Spinal cord (tissue), 10 donors: ENCODE data around the gene PIBF1. TPM values are rescaled to one million over a fixed set of nuclear protein-coding genes. Genes with fewer than 3 reads are reported as not detected.
"Not testable (repeated sequence)": the region's sequence is repeated elsewhere in the genome, so short reads cannot be mapped to it uniquely, and the experiment has no call there.

Source experiments
- DNase-seq, 6 donors: peaks; one replicate each; pipeline versions ENCODE4 v3.0.0 to v3.0.0-alpha.2; 2013 to 2015; ENCODE audit warnings: low spot score in 6 of 6, low read depth in 4 of 6
- H3K27ac ChIP-seq: one replicate; pipeline ENCODE4 v1.5.1; 2013; ENCODE audit warnings: low read depth, low read length, control low read depth
- H3K27me3 ChIP-seq: one replicate; pipeline ENCODE4 v1.6.1; 2013; ENCODE audit warnings: low read length; ENCODE audit not compliant: control insufficient read depth, insufficient read depth
- H3K36me3 ChIP-seq: one replicate; pipeline ENCODE4 v1.6.1; 2013; ENCODE audit warnings: low read length; ENCODE audit not compliant: control insufficient read depth, insufficient read depth
- H3K4me1 ChIP-seq: one replicate; pipeline ENCODE4 v1.6.1; 2013; ENCODE audit warnings: low read length; ENCODE audit not compliant: control insufficient read depth, insufficient read depth
- H3K4me3 ChIP-seq: one replicate; pipeline ENCODE4 v1.5.1; 2013; ENCODE audit warnings: low read depth, low read length, control low read depth
- H3K9me3 ChIP-seq: one replicate; pipeline ENCODE4 v1.6.1; 2013; ENCODE audit warnings: low read length; ENCODE audit not compliant: control insufficient read depth, insufficient read depth
- WGBS: methylation state at CpG from one replicate; pipeline ENCODE4 v1.1.5; 2013; ENCODE audit warnings: missing lambda C conversion rate; ENCODE audit not compliant: insufficient coverage; 5-methylcytosine and 5-hydroxymethylcytosine counted together
- polyA plus RNA-seq, 2 donors: library from polyadenylated mRNA; unstranded; fragments of 120-200 nt; gene quantifications; one replicate each; pipeline ENCODE4 v1.2.1, GENCODE V29; 2013; ENCODE audit not compliant: insufficient read length in 2 of 2
- total RNA-seq, 2 donors: library from RNA; depleted of rRNA in 1 of 2; stranded (reverse); fragments of 120-200 nt in 1 of 2; fragments of >200 nt in 1 of 2; gene quantifications; one replicate each; pipeline versions ENCODE4 v1.2.3 to v1.2.4, GENCODE V29; 2013 to 2014
- donor health status: healthy.

Gene PIBF1
- total and polyA plus RNA-seq, 4 donors: 19.9 to 32.5 (median 26.4) TPM

DNA sequence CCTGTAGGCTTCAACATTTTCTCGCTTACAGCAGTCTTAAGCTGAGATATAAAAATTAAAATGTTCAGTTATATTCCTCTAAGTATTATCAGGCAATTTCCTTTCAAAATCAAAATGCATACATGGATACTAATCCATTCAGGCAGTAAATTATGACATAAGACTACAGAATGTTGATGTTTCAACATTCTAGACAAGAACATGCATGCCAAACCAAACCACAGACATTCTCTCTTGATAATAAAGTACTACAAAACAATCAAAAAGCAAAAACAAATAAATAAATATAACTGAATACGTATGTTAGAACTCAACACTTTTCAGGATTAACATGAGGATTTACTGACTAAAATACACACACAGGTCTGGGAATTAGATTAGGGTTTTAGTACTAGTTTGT is 7.9 kb upstream of the PIBF1 start:
- H3K27ac ChIP-seq: no peak overlapping the region
- H3K4me1 ChIP-seq: peaks cover 1% of the 10 kb centered on the region
- no peak for DNase-seq
- no CpG with 5 or more reads among the region's 2 CpGs for WGBS
- H3K4me3 ChIP-seq: no peak overlapping the region
- peaks cover 12% of the 10 kb centered on the region for H3K36me3 ChIP-seq
- H3K9me3 ChIP-seq: no peaks in the 10 kb centered on the region
- no peaks in the 10 kb centered on the region for H3K27me3 ChIP-seq

GRCh38 chr13:72782717-72783116 is 784 bp downstream of the PIBF1 start:
- WGBS: no CpG with 5 or more reads among the region's 7 CpGs
- H3K27ac ChIP-seq: no peak overlapping the region
- H3K36me3 ChIP-seq: peaks cover 10% of the 10 kb centered on the region
- H3K9me3 ChIP-seq: no peaks in the 10 kb centered on the region
- DNase-seq: peak in 2 of 6 donors; percentile 5 to 20
- H3K27me3 ChIP-seq: no peaks in the 10 kb centered on the region
- H3K4me3 ChIP-seq: peak overlapping the region; percentile 99
- peaks cover 17% of the 10 kb centered on the region for H3K4me1 ChIP-seq

- DNase-seq, H3K9me3 ChIP-seq, H3K27me3 ChIP-seq, H3K4me3 ChIP-seq, H3K27ac ChIP-seq, H3K36me3 ChIP-seq: not testable (repeated sequence)
- 57% methylated on average over 1 of the region's 4 CpGs for WGBS
- H3K4me1 ChIP-seq: peaks cover 14% of the 10 kb centered on the region
Measured at GRCh38 chr13:72784679-72785078, 2.7 kb downstream of the PIBF1 start.

DNA sequence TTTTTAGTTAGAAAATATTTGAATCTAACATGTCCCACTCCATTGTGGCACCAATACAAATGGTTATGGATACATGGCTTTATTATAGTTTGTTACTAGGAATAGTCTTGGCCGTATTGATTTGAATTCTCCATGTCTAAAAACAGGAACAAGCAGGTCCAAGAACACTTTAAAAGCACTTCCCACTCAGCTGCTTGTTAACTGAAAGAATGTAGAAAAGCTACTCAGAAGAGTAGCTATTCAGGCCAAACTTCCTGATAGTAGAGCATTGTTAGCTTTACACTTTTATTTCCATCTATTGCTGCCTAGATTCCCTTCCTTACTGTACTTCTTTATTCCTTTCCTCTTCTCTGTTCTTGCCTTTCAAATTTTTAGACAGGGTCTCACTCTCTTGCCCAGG is 6.9 kb downstream of the PIBF1 start:
- no CpG with 5 or more reads among the region's 1 CpG for WGBS
- no peaks in the 10 kb centered on the region for H3K9me3 ChIP-seq
- no peaks in the 10 kb centered on the region for H3K27me3 ChIP-seq
- no peak overlapping the region for H3K4me3 ChIP-seq
- DNase-seq: no peak
- peaks cover 13% of the 10 kb centered on the region for H3K36me3 ChIP-seq
- H3K4me1 ChIP-seq: peaks cover 4% of the 10 kb centered on the region
- no peak overlapping the region for H3K27ac ChIP-seq

DNA sequence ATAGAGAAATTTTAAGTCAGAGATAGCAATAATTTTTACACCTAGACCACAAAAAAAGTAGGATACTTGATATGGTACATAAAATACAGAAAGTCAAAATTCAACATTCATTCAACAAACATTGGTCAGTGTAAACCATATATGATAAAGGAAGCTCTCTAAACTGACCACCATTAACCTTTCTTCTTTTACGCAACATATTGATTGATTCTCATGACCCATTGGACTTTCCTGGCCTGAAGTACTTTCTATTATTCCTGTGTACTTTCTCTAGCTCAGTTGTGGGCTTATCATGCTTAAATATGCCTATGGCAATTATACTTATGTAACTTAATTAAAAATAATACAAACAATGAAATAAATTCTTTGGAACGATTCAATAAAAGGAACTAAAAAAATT is 10.7 kb downstream of the PIBF1 start:
- DNase-seq: no peak
- no peak overlapping the region for H3K4me3 ChIP-seq
- H3K27ac ChIP-seq: no peak overlapping the region
- H3K27me3 ChIP-seq: no peaks in the 10 kb centered on the region
- no peaks in the 10 kb centered on the region for H3K9me3 ChIP-seq
- peaks cover 9% of the 10 kb centered on the region for H3K36me3 ChIP-seq
- no CpG with 5 or more reads among the region's 2 CpGs for WGBS
- H3K4me1 ChIP-seq: no peaks in the 10 kb centered on the region

GRCh38 chr13:72798817-72799216 is 16.9 kb downstream of the PIBF1 start:
- no peak overlapping the region for H3K27ac ChIP-seq
- H3K9me3 ChIP-seq: no peaks in the 10 kb centered on the region
- no peak for DNase-seq
- no peak overlapping the region for H3K4me3 ChIP-seq
- H3K36me3 ChIP-seq: peaks cover 5% of the 10 kb centered on the region
- no CpG with 5 or more reads among the region's 3 CpGs for WGBS
- H3K27me3 ChIP-seq: no peaks in the 10 kb centered on the region
- H3K4me1 ChIP-seq: no peaks in the 10 kb centered on the region

DNA sequence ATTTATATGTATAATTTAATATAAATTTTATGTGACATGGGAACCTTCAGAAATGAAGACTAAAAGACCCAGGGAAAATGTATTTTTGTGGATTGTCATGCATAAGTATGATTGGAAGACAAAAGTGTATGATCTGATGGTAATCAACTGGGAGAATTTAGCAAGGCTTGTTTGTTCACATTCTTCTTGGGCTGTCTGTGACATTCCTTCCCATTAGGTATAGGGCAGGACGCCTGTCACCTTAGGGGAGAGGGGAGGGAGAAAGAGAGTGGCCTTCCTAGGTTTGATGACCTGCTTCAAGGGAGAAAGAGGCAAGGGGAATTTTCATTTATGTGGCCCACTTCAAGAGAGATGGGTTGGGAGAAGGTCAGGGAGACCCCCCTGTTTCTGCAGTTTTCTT is 22.4 kb downstream of the PIBF1 start:
- Histone ChIP-seq H3K9me3 (peaks cover 1% of the 10 kb centered on the region), H3K36me3 (peaks cover 9% of the 10 kb centered on the region), H3K4me1 (no peaks in the 10 kb centered on the region), H3K27ac (no peak overlapping the region), H3K27me3 (no peaks in the 10 kb centered on the region), H3K4me3 (no peak overlapping the region)
- WGBS: 100% methylated on average over 1 of the region's 1 CpG
- DNase-seq: no peak

- no CpG with 5 or more reads among the region's 1 CpG for WGBS
- H3K4me1 ChIP-seq: no peaks in the 10 kb centered on the region
- H3K27me3 ChIP-seq: no peaks in the 10 kb centered on the region
- peaks cover 1% of the 10 kb centered on the region for H3K9me3 ChIP-seq
- no peak overlapping the region for H3K27ac ChIP-seq
- H3K4me3 ChIP-seq: no peak overlapping the region
- DNase-seq: peak in 1 of 6 donors; percentile 13
- peaks cover 7% of the 10 kb centered on the region for H3K36me3 ChIP-seq
Measured at GRCh38 chr13:72805676-72806346, 23.9 kb downstream of the PIBF1 start.

DNA sequence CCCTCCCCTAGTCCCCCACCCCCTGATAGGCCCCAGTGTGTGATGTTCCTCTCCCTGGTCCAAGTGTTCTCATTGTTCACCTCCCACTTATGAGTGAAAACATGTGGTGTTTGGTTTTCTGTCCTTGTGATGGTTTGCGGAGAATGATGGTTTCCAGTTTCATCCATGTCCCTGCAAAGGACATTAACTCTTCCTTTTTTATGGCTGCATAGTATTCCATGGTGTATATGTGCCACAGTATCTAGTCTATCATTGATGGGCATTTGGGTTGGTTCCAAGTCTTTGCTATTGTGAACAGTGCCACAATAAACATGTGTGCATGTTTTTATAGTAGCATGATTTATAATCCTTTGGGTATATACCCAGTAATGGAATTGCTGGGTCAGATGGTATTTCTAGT is 24.6 kb downstream of the PIBF1 start:
- WGBS: no CpG with 5 or more reads among the region's 1 CpG
- not testable (repeated sequence) for H3K27ac ChIP-seq, DNase-seq, H3K36me3 ChIP-seq, H3K9me3 ChIP-seq, H3K27me3 ChIP-seq, H3K4me1 ChIP-seq, H3K4me3 ChIP-seq

GRCh38 chr13:72808917-72809500 is 27.1 kb downstream of the PIBF1 start:
- no peaks in the 10 kb centered on the region for H3K27me3 ChIP-seq
- H3K27ac ChIP-seq: no peak overlapping the region
- H3K36me3 ChIP-seq: peaks cover 7% of the 10 kb centered on the region
- DNase-seq: peak in 4 of 6 donors; percentile 4 to 74 (median 34)
- H3K4me1 ChIP-seq: no peaks in the 10 kb centered on the region
- WGBS: no CpG with 5 or more reads among the region's 1 CpG
- peaks cover 1% of the 10 kb centered on the region for H3K9me3 ChIP-seq
- H3K4me3 ChIP-seq: no peak overlapping the region
